GM19438 (cell line): Measurements from ENCODE around the gene TCF4.

ENCODE experiments used
- ATAC-seq: cut with Tn5 transposase; IDR thresholded peaks from one replicate; pipeline ENCODE4 v1.9.1; 2021; ENCODE audit warnings: low read depth; ENCODE audit not compliant: unreplicated experiment

The TCF4 gene

DNA sequence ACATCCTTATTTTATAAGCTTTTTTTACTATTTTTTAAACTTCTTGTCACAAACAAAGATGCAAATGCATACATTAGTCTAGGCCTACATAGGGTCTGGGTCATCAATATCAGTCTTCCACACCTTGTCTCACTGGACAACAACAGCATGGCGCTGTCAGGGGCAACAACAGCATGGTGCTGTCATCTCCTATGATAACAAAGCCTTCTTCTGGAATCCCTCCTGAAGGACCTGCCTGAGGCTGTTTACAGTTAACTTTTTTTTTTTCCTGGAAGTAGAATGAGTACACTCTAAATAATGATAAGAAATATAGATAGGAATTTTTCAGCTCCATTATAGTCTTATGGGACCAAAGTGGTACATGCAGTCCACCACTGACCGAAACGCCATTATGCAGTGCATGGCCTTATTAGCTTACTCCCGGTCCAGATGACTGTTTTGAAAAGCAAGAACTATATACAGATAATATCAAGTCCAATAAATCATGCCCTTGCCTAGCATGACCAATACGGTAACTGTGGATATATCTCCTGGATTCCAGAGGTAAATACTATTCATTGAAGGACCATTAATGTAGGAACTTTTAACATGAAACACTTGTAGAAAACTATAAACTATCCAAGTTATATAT is 38.4 kb downstream of the TCF4 start:
- ATAC-seq, result no peak

DNA sequence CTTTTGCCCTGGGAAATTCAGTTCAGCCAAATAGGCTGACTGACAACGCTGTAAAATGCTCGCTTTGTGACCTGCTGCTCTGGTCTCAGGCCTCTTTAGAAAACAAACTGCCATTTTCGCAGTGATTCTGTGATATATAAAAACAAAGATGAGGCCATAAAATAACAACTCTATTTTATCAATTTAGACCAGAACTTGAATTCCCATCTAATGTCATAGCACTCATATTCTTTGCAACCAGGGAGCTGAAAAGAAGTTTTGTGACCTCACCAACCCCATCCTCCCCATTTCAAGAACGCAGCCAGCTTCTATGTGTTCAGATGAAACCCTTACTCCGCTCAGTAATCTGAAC is 40.3 kb downstream of the TCF4 start:
- ATAC-seq, result no peak

DNA sequence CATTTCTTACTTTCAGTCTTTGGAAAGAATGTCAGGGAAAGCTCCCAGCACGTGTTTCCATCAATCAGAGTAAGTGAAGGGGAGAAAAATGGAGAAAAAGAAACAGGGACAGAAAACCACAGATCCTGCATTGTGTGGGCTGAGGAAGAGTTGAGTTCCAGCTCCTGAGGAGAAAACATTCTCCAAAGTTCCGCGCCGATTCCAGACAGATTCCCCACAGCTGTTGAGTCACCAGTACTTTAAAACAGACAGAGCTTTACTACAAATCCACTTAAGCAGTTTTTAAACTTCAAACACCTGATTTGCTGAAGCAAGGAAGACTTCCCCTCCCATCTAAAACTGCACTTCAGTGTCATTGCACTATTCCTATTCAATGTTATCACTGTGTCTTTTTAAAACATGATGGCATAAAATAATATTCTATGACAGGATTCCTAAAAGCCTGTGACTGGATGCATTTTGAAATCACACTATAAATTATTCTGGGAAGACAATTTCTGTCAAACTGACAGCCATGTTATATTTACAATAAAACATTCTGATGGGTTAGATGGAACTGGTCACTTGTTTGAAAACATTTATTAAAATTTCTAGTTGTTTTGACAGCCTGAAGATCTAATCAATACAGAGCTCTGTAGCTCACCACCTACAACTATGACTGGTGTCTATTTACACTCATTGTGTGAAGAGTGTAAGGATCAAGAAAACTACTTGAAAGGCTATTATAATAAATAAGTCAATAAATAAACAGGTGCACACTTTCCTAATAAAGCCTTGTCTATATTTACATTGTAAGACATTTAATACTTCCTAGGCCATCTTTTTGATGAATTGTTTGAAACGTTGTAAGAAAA is 40.9 kb downstream of the TCF4 start:
- ATAC-seq, result no peak

DNA sequence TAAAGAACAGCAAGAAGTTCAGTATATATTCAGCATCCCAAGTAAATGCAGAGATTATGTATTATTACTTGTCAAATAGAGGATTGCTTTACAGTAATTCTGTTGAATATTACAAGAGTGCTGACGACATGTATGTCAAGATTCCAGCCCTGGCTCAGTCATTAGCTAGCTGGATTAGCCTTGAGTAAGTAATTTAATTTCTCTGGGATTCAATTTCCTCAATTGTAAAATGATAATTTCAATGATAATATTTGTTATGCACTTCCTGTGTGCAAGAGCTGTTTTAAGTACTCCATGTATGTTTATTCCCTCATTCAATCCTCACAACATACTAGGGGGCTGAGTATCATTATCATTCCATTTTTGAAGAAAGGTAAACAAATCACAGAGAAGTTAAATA is 44.0 kb downstream of the TCF4 start:
- ATAC-seq, result no peak

DNA sequence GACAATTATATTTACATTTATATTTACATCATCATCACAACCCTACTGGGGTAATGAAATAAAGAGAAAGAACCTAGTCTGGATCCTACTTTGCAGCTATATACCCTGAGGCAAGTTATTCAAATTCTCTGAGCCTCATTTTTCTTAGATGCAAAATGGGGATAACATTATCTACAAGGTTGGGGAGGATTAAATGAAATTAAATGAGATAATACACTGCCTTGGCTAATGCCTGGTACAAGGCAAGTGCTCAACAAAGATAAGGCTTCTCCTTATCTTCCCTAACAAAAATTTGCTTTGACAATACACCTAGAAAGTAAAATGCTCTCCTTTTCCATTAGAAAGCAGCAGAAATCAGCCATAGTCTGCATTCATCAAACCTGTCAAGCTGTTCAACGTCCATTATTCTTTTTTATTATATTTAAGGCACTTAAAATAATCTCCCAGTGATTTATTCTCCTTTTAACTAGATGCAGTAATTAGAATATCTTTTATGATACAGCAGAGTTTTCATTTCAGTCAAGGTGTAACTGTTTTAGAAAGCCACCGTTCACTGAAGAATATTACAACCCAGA is 44.8 kb downstream of the TCF4 start:
- no peak for ATAC-seq

DNA sequence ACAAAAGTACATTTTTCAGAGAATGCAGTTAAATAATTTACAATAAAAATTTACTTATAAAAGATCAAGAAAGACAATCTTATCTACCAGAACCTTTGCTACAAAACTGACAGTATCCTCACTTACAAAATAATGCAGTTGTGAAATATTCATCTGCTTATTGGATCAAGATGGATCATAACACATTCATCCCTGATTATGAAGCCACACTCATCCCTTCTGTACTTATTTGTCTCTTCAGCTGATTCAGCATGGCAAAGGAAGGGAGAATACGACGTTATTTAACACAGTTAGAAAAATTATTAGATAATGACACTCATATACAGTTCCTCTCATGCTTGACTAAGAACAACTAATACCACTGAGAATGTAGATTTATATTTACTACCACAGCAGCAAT is 46.4 kb downstream of the TCF4 start:
- ATAC-seq, result no peak

DNA sequence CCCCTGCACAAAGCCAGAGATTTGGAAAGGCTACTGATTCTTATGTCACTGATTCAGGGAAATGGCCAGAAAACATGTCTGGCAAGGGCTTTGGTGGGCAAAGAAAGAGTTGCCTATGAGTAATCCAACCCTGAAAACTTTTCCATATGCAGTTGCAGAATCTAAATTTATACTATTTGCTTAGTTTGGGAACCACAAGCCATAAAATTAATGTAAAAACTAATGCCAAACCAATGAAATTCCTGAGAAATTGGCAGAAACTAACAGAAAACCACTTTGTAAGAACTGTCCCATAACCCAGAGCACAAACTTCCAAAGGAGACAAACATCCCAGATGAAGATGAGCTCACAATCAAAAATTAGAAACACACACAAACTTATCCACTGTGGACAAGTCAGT is 48.8 kb downstream of the TCF4 start:
- ATAC-seq, result no peak

DNA sequence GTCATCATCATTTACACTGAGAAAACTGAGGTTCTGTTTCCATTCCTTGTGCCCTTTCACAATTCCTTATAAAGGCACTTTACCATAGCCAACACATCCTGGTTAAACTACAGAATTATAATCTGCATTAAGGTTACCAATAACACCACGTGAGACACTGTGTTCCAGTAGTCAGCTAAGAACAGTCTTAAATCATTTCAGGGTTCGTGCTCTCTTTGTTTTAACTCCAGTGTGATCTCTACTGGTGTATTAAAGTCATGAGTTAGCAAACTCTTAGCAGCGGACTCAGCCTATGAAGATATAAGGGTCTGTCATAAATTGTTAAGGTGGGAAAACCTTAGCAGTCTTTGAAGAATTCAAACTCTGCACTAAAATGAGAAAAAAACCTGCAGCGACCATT is 53.0 kb downstream of the TCF4 start:
- no peak for ATAC-seq

DNA sequence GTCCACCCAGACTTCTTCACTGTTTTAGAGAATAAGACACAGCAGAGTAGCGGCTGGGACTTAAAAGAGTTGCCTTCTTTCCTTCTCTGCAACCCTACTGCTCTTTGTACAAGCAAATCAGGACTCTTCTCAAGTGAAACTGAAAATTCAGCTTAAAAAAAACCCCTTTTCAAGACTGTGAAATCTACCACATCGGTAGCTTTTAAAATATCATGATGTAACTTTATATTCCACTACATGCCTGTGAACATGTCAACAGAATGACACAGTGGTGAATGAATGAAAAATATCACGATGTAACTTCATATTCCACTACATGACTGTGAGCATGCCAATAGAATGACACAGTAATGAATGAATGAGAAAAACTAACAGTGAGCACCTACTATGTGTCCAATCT is 53.4 kb downstream of the TCF4 start:
- no peak for ATAC-seq

DNA sequence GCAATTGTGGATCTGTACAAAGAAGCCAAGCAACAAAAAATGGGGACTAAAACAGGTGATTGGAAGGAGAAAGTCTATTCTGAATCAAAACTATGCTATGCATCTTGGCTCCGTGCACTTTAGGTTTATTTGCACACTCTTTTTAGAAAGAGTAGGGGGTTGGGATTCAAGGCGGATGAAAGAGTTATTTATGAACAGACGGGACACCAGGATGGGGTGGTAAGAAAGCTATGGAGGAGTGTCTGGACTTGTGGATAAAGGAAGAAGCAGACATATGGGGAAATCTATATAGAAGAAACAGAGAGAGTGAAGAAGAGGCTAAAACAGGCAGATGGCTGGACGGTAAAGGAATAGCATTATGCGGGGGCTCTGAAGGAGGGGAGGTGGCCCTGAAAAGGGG is 57.8 kb downstream of the TCF4 start:
- no peak for ATAC-seq

DNA sequence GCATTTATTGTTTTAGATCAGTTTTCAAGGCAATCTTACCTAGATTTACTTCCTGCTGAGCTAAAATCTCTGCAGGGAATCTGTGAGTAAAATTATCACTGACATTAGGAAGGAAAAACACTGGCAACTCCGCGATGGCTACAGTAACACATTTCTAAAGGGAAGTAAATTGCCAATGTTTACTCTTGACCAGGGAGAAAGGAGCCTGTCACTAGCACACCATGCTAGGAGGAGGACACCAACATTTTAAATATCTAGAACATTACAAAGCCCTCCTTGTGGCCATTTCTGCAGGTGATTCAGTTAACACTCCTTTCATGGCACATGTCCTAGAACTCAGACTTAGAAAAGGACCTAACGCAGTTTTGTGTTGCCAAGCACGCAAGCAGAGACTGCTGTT is 58.4 kb downstream of the TCF4 start:
- ATAC-seq, result no peak

DNA sequence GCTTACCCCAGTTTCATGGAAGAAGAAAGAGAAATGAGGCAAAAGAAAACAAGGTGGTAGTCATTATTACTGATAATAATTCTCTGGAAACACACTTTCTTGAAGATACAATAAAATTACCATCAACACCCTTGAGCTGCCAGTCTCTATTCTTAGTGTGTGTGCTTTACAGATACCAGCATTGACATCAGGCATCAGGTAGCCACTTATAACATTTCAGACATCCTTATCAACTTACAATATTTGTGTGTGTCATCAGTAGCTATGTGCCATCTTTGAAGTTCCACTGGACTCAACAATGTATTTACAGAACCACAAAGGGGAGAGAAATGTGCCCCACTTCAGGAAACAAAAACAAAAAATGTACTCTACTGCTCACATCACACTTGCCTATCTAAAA is 62.1 kb downstream of the TCF4 start:
- ATAC-seq, result no peak

DNA sequence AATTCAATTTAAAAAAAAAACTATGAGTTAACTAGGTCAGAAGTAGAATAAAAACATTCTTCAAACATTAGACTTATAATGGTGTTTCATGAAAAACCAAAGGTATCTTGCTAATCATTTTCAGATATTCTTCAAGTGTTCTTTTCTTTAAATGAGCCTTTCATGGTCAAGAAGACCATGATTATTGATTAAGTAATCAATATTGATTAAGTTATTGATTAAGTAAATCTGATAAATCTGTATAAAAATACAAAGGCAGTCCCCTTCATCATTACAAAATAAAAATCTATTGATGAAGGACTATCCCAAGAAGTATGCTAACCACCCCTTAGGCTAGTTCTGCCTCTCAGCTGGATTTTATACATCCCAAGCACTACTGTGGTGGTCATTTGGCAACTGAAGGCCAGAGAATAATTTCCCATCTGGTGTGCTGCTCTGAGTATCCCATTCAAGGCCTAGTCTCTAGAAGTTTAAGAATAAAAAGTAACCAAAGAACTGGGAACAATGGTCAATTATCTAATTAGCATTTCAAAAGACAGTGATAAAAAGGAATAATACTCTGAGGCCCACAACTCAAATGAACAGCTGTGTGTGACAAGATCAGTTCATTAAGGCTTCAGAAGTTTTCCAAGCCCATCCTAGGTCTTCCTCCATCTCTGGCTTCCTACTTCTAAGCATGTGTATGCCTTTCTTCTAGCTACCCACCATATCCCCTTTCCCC is 63.5 kb downstream of the TCF4 start:
- no peak for ATAC-seq

DNA sequence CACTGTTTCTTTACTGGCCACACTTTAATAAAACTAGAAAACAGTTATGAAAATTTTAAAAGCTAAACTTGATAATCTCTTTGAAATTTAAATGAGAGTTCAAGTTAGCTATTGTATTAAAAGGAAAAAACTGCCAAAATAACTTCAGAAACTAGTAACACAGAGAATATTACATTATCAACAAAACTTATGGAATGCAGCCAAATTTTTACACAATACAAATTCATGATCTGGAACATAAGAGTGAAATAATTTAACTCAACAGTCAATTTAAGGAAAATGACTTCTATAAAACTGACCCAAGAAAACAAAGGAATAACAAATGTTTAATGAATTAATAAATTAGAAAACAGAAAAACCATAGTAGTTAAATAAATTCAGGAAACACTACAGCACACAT is 65.0 kb downstream of the TCF4 start:
- no peak for ATAC-seq

DNA sequence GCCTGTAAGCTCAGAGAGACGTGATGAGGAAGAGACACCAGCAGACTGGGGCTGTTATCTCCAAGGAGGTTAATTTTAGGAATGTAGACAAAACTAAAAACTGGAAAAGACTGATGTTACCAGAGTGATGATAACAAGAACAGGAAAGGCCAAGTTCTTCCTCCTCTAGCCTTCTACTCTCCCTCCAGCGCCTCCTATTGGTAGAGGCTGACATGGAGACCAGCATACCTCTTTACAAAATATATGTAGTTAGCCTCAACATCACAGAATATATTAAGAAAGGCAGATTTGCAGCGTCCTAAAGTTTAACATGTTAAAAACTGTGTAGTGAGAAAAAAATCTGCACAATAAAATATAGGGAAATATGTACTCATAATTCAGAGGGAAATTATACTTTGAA is 66.0 kb downstream of the TCF4 start:
- no peak for ATAC-seq

DNA sequence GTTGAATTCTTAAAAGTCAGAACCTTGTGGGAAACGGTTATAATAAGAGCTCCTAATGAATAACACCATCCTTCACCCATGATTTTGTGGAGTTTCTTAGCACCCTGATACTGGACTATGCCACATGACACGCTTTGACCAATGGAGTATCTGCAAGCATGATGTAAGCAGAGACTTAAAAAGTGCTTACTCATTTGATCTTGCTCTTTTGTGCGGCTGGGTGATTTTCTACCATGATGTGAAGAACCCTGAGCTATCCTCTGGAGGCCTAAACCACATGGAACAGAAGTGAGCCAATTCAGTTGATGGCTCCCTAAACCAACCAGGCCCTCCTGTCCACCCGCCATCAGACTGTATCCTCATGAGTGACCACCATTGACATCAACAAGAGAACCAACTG is 70.9 kb downstream of the TCF4 start:
- no peak for ATAC-seq

DNA sequence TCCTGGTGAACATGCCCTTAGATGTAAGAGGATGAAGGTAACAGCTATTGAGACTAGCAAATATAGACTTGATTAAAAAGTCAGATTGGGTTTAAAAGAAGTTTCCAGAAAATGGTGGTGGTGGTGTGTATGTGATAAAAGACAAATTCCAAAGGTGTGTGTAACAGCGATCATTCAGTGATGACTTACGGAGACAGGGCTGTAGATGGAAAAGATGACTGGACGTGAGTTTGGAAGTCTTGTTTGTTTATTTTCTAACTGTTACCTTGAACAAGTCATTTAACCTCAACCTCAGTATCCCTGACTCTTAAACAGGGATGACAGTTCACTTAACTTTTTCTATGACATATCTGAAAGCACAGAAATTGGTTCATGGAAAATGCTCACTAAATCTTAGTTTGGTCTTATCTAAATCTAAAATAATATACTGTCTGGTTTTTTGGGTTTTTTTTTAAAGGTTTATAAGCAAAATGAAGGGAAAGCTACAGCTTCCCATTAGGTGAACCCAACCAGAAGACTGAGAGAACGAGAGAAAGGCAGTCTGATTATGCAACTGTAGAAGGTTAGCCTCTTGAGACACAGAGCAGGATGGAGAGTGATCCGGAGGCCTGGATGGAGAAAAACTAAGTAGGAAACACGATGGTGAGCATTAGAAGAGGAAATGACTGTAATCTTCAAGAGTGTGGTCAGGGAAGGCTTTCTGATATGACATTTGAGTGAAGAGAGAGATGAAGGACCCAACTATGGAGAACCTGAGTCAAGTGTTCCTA is 71.9 kb downstream of the TCF4 start:
- no peak for ATAC-seq

DNA sequence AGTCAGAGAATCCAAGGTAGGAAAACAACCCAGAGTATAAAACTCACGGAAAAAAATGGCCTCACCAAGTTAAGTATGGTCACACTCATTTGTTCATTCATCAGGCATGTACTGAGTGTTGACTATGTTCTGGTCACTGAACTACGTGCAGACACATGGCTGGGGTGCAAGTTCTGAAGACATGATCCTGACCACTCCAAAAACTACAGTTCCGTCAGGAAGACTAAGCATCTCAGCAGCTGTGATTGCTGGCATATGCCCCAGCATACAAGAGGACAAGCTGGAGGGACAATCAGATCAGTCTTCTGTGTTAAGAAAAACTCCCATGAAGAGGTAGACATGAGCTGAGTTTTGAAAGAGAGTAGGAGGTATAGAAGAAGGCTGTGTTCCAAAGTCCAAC is 72.8 kb downstream of the TCF4 start:
- ATAC-seq, result no peak

DNA sequence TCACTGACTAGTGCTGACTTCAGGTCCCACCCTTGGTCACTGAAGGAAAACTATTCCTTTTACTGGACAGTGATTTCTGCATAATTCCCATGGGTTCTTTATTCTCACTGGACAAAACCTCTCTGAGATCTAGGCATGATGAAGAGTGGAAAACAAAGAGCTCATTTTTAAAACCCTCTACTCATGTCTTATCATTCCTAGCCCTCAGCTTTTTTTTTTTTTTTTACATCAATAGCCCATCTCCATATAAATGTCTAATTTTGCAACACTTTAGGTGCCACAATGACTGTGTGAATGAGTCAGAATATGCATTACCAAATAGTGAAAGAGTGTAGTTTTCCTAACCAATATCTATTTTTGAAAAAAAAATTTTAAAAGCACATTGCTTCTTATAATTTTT is 74.8 kb downstream of the TCF4 start:
- ATAC-seq, result no peak

DNA sequence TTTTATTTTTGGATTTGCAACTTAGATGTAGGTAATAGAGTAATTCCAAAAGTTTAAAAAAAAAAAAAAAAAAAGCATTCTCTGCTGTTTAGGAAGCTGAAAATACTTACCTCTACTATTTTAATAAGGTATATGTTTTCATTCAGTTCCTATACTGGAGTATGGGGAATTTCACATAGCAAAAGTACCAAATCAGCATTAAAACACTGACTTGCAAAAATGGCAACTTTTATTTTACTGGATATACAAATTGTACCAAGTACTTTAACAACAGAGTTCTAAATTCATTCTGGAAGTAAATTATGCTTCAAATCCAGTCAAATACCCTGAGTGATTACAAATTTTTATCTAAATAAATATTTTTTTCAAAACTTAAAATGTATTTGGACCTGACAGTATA is 76.7 kb downstream of the TCF4 start:
- no peak for ATAC-seq

DNA sequence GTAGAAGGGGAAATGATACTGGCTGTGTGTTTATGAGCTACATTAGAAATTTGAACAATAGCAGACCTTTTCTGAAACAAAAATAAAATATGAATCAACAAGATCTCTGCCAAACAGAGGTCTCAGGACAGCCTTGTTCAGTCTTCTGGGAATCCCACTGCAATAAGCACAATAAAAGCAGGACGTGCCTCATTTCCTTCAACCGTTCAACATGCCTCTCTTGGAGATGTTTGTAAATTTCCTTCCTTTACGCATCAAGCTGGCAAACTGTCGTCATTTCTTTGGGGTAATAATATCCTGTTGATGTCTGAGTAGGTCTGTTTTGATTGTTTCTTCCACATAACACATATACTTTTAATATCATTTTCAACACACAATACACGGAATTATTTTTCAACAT is 77.2 kb downstream of the TCF4 start:
- ATAC-seq, result no peak
